Measurements from ENCODE around the gene PPP2R2B. TPM values are rescaled to one million over a fixed set of nuclear protein-coding genes. Genes with fewer than 3 reads are reported as not detected.

The PPP2R2B gene
- total and polyA plus RNA-seq, 7 experiments from 2014 or later, result 0.15 to 14.1 (median 0.58) TPM

- peaks cover 0 to 5% of the 10 kb centered on the region in 2 donors for H3K4me1 ChIP-seq (ENCODE audit: control insufficient read depth in 2 of 2, insufficient read depth in 2 of 2, low read length in 2 of 2)
- peaks cover 0 to 2% (median 0%) of the 10 kb centered on the region in 5 donors for H3K27me3 Mint-ChIP-seq
- ChIA-PET POLR2A (no interaction called here), CTCF (no interaction called here)
- H3K27me3 ChIP-seq (ENCODE audit: control insufficient read depth in 2 of 2, insufficient read depth in 2 of 2, low read length in 2 of 2), result no peaks in the 10 kb centered on the region
- H3K9me3 Mint-ChIP-seq, result peaks cover 0 to 6% (median 0%) of the 10 kb centered on the region in 11 donors
- H3K4me1 Mint-ChIP-seq, result peaks cover 0 to 8% (median 0%) of the 10 kb centered on the region in 7 donors
- H3K27ac Mint-ChIP-seq, result no peak overlapping the region
- H3K9me3 ChIP-seq (ENCODE audit: control insufficient read depth in 2 of 3, low read length in 3 of 3), result no peaks in the 10 kb centered on the region
- no peaks in the 10 kb centered on the region for H3K36me3 Mint-ChIP-seq
- no peak overlapping the region for H3K27ac ChIP-seq (ENCODE audit: low read depth, low read length)
- DNase-seq (no peak), ATAC-seq (no peak)
- intact Hi-C loops (cut with micrococcal nuclease), result no loop called here
- H3K4me3 ChIP-seq (ENCODE audit: low read length), result no peak overlapping the region
- no peaks in the 10 kb centered on the region for H3K36me3 ChIP-seq (ENCODE audit: control insufficient read depth in 2 of 3, insufficient read depth in 3 of 3, low read length in 3 of 3)
- H3K4me3 Mint-ChIP-seq, result no peak overlapping the region
These were observed 171.2 kb downstream of the PPP2R2B start for GRCh38 chr5:146707316-146707715.

- Histone ChIP-seq H3K36me3 (ENCODE audit: control insufficient read depth in 2 of 3, insufficient read depth in 3 of 3, low read length in 3 of 3) (no peaks in the 10 kb centered on the region), H3K27me3 (ENCODE audit: control insufficient read depth in 2 of 2, insufficient read depth in 2 of 2, low read length in 2 of 2) (no peaks in the 10 kb centered on the region), H3K9me3 (ENCODE audit: control insufficient read depth in 2 of 3, low read length in 3 of 3) (no peaks in the 10 kb centered on the region), H3K4me1 (ENCODE audit: control insufficient read depth in 2 of 2, insufficient read depth in 2 of 2, low read length in 2 of 2) (peaks cover 0 to 5% of the 10 kb centered on the region in 2 donors), H3K27ac (ENCODE audit: low read depth, low read length) (no peak overlapping the region), H3K4me3 (ENCODE audit: low read length) (no peak overlapping the region)
- peaks cover 0 to 6% (median 0%) of the 10 kb centered on the region in 11 donors for H3K9me3 Mint-ChIP-seq
- no peak overlapping the region for H3K4me3 Mint-ChIP-seq
- DNase-seq (no peak), ATAC-seq (no peak)
- POLR2A ChIA-PET, result no interaction called here
- intact Hi-C loops (cut with micrococcal nuclease), result no loop called here
- no peak overlapping the region for H3K27ac Mint-ChIP-seq
- H3K36me3 Mint-ChIP-seq, result no peaks in the 10 kb centered on the region
- peaks cover 0 to 8% (median 0%) of the 10 kb centered on the region in 7 donors for H3K4me1 Mint-ChIP-seq
- H3K27me3 Mint-ChIP-seq, result peaks cover 0 to 2% (median 0%) of the 10 kb centered on the region in 5 donors
- CTCF ChIA-PET, result no interaction called here
These were observed 172.1 kb downstream of the PPP2R2B start for GRCh38 chr5:146706321-146706972.

- Histone ChIP-seq H3K27me3 (ENCODE audit: control insufficient read depth in 2 of 2, insufficient read depth in 2 of 2, low read length in 2 of 2) (no peaks in the 10 kb centered on the region), H3K4me3 (ENCODE audit: low read length) (no peak overlapping the region), H3K9me3 (ENCODE audit: control insufficient read depth in 2 of 3, low read length in 3 of 3) (no peaks in the 10 kb centered on the region), H3K27ac (ENCODE audit: low read depth, low read length) (no peak overlapping the region), H3K36me3 (ENCODE audit: control insufficient read depth in 2 of 3, insufficient read depth in 3 of 3, low read length in 3 of 3) (no peaks in the 10 kb centered on the region), H3K4me1 (ENCODE audit: control insufficient read depth in 2 of 2, insufficient read depth in 2 of 2, low read length in 2 of 2) (peaks cover 0 to 5% of the 10 kb centered on the region in 2 donors)
- no peaks in the 10 kb centered on the region for H3K36me3 Mint-ChIP-seq
- intact Hi-C loops (cut with micrococcal nuclease), result no loop called here
- H3K4me1 Mint-ChIP-seq, result peaks cover 0 to 8% (median 0%) of the 10 kb centered on the region in 7 donors
- H3K27me3 Mint-ChIP-seq, result no peaks in the 10 kb centered on the region
- H3K4me3 Mint-ChIP-seq, result no peak overlapping the region
- ChIA-PET CTCF (no interaction called here), POLR2A (no interaction called here)
- ATAC-seq (no peak), DNase-seq (no peak)
- H3K9me3 Mint-ChIP-seq, result peaks cover 0 to 6% (median 0%) of the 10 kb centered on the region in 11 donors
- no peak overlapping the region for H3K27ac Mint-ChIP-seq
These were observed 173.4 kb downstream of the PPP2R2B start for GRCh38 chr5:146704949-146705665.

- no peak overlapping the region for H3K4me3 ChIP-seq (ENCODE audit: low read length)
- intact Hi-C loops (cut with micrococcal nuclease), result no loop called here
- CTCF ChIA-PET, result no interaction called here
These were observed 174.7 kb downstream of the PPP2R2B start for GRCh38 chr5:146703899-146704298.

GRCh38 chr5:146703499-146703898, 175.1 kb downstream of the PPP2R2B start:
- H3K4me1 ChIP-seq (ENCODE audit: control insufficient read depth in 2 of 2, insufficient read depth in 2 of 2, low read length in 2 of 2), result peaks cover 0 to 5% of the 10 kb centered on the region in 2 donors
- no peak overlapping the region for H3K4me3 Mint-ChIP-seq
- no peaks in the 10 kb centered on the region for H3K27me3 Mint-ChIP-seq
- ATAC-seq, result no peak
- H3K27ac Mint-ChIP-seq, result no peak overlapping the region
- no peak for DNase-seq
- CTCF ChIA-PET, result no interaction called here
- no peaks in the 10 kb centered on the region for H3K9me3 Mint-ChIP-seq
- H3K27ac ChIP-seq (ENCODE audit: low read depth, low read length), result no peak overlapping the region
- POLR2A ChIA-PET, result no interaction called here
- H3K36me3 Mint-ChIP-seq, result no peaks in the 10 kb centered on the region
- H3K4me3 ChIP-seq (ENCODE audit: low read length), result no peak overlapping the region
- H3K36me3 ChIP-seq (ENCODE audit: control insufficient read depth in 2 of 3, insufficient read depth in 3 of 3, low read length in 3 of 3), result no peaks in the 10 kb centered on the region
- no peaks in the 10 kb centered on the region for H3K27me3 ChIP-seq (ENCODE audit: control insufficient read depth in 2 of 2, insufficient read depth in 2 of 2, low read length in 2 of 2)
- intact Hi-C loops (cut with micrococcal nuclease), result no loop called here
- H3K4me1 Mint-ChIP-seq, result peaks cover 0 to 12% (median 0%) of the 10 kb centered on the region in 7 donors
- H3K9me3 ChIP-seq (ENCODE audit: control insufficient read depth in 2 of 3, low read length in 3 of 3), result no peaks in the 10 kb centered on the region

More at GRCh38 chr5:146703899-146704298, 174.7 kb downstream of the PPP2R2B start:
- Histone ChIP-seq H3K27ac (ENCODE audit: low read depth, low read length) (no peak overlapping the region), H3K9me3 (ENCODE audit: control insufficient read depth in 2 of 3, low read length in 3 of 3) (no peaks in the 10 kb centered on the region), H3K4me1 (ENCODE audit: control insufficient read depth in 2 of 2, insufficient read depth in 2 of 2, low read length in 2 of 2) (peaks cover 0 to 5% of the 10 kb centered on the region in 2 donors), H3K27me3 (ENCODE audit: control insufficient read depth in 2 of 2, insufficient read depth in 2 of 2, low read length in 2 of 2) (no peaks in the 10 kb centered on the region), H3K36me3 (ENCODE audit: control insufficient read depth in 2 of 3, insufficient read depth in 3 of 3, low read length in 3 of 3) (no peaks in the 10 kb centered on the region)
- H3K27me3 Mint-ChIP-seq, result no peaks in the 10 kb centered on the region
- no peak overlapping the region for H3K4me3 Mint-ChIP-seq
- DNase-seq (no peak), ATAC-seq (no peak)
- no peaks in the 10 kb centered on the region for H3K36me3 Mint-ChIP-seq
- no peaks in the 10 kb centered on the region for H3K9me3 Mint-ChIP-seq
- H3K4me1 Mint-ChIP-seq, result peaks cover 0 to 8% (median 0%) of the 10 kb centered on the region in 7 donors
- no peak overlapping the region for H3K27ac Mint-ChIP-seq
- POLR2A ChIA-PET, result no interaction called here

GRCh38 chr5:146699664-146700418, 178.7 kb downstream of the PPP2R2B start:
- peaks cover 0 to 13% (median 0%) of the 10 kb centered on the region in 7 donors for H3K4me1 Mint-ChIP-seq
- intact Hi-C loops (cut with micrococcal nuclease), result no loop called here
- no peak for ATAC-seq
- H3K27me3 ChIP-seq (ENCODE audit: control insufficient read depth in 2 of 2, insufficient read depth in 2 of 2, low read length in 2 of 2), result no peaks in the 10 kb centered on the region
- no peak overlapping the region for H3K27ac Mint-ChIP-seq
- H3K4me1 ChIP-seq (ENCODE audit: control insufficient read depth in 2 of 2, insufficient read depth in 2 of 2, low read length in 2 of 2), result peaks cover 0 to 5% of the 10 kb centered on the region in 2 donors
- H3K9me3 ChIP-seq (ENCODE audit: control insufficient read depth in 2 of 3, low read length in 3 of 3), result no peaks in the 10 kb centered on the region
- no peaks in the 10 kb centered on the region for H3K9me3 Mint-ChIP-seq
- H3K27me3 Mint-ChIP-seq, result no peaks in the 10 kb centered on the region
- no peak overlapping the region for H3K4me3 ChIP-seq (ENCODE audit: low read length)
- ChIA-PET POLR2A (no interaction called here), CTCF (interaction anchor here (0.6 kb wide), 1 partner anchor 8 kb away, joined by 5 read pairs; no protein-coding TSS in a partner anchor)
- no peak overlapping the region for H3K27ac ChIP-seq (ENCODE audit: low read depth, low read length)
- H3K36me3 Mint-ChIP-seq, result no peaks in the 10 kb centered on the region
- no peaks in the 10 kb centered on the region for H3K36me3 ChIP-seq (ENCODE audit: control insufficient read depth in 2 of 3, insufficient read depth in 3 of 3, low read length in 3 of 3)
- no peak for DNase-seq
- H3K4me3 Mint-ChIP-seq, result no peak overlapping the region
